Sigmoid colon (tissue), 7 donors: ENCODE data around the gene IGFLR1. TPM values are rescaled to one million over a fixed set of nuclear protein-coding genes. Genes with fewer than 3 reads are reported as not detected.

Source experiments
- DNase-seq: peaks from one replicate; pipeline ENCODE4 v3.0.0-alpha.2; 2019
- H3K27ac ChIP-seq, 4 donors: fragments of 200-600 bp; sonication (generic); one replicate each; pipeline ENCODE4 v1.5.1; 2016 to 2019; ENCODE audit warnings: mild to moderate bottlenecking in 1 of 4
- H3K27me3 ChIP-seq, 3 donors: fragments of 200-600 bp; sonication (generic); one replicate each; pipeline ENCODE4 v1.5.1; 2019; ENCODE audit warnings: mild to moderate bottlenecking in 1 of 3
- H3K36me3 ChIP-seq, 4 donors: fragments of 200-600 bp; sonication (generic); one replicate each; pipeline ENCODE4 v1.5.1; 2016 to 2019
- H3K4me1 ChIP-seq, 4 donors: fragments of 200-600 bp; sonication (generic); one replicate each; pipeline ENCODE4 v1.5.1; 2017 to 2019
- H3K4me3 ChIP-seq, 4 donors: fragments of 200-600 bp; sonication (generic); one replicate each; pipeline ENCODE4 v1.5.1; 2017 to 2019; ENCODE audit warnings: mild to moderate bottlenecking in 2 of 4, moderate library complexity in 1 of 4
- H3K9me3 ChIP-seq, 4 donors: fragments of 200-600 bp in 3 of 4; sonication (generic) in 3 of 4; one replicate each; pipeline versions ENCODE4 v1.5.1 to v1.6.1; 2013 to 2019
- CTCF ChIP-seq, 4 experiments: fragments of 450-650 bp in 3 of 4; fragments of 200-600 bp in 1 of 4; IDR thresholded peaks; one replicate each; pipeline ENCODE4 v1.5.1; 2016 to 2019; ENCODE audit warnings: antibody characterized with exemption in 4 of 4, mild to moderate bottlenecking in 3 of 4, moderate library complexity in 2 of 4
- EP300 ChIP-seq, 4 donors: sonication (generic); formaldehyde crosslinking; IDR thresholded peaks; one replicate each; pipeline ENCODE4 v1.6.1; 2017; ENCODE audit warnings: antibody characterized with exemption in 4 of 4
- POLR2A ChIP-seq, 2 donors: fragments of 450-650 bp; IDR thresholded peaks; one replicate each; pipeline ENCODE4 v1.6.1; 2016; ENCODE audit warnings: antibody characterized with exemption in 2 of 2, mild to moderate bottlenecking in 2 of 2, moderate library complexity in 2 of 2
- POLR2AphosphoS5 ChIP-seq, 4 donors: sonication (generic); formaldehyde crosslinking; IDR thresholded peaks; one replicate each; pipeline ENCODE4 v1.6.1; 2017; ENCODE audit warnings: antibody characterized with exemption in 4 of 4
- WGBS, 2 donors: extraction: QIAGEN DNeasy Blood & Tissue Kit; methylation state at CpG; one replicate each; pipeline ENCODE4 v1.1.7; 2013; 5-methylcytosine and 5-hydroxymethylcytosine counted together
- intact Hi-C: fragments of 100-400 bp; cut with DNase I; formaldehyde crosslinking; loops from one replicate; pipeline ENCODE4 v1.15.1; 2023
- polyA plus RNA-seq, 3 donors: library from polyadenylated mRNA; stranded (reverse); fragments of 200-250 nt; gene quantifications; one replicate each; pipeline ENCODE4 v1.2.3, GENCODE V29; 2013
- total RNA-seq, 4 donors: library from RNA; depleted of rRNA; stranded (reverse); fragments of >200 nt; gene quantifications; one replicate each; pipeline ENCODE4 v1.1.0, GENCODE V29; 2016
- donor health status: healthy with polysubstance abuse.
- donor health status: Bipolar disorder and iron deficiency.
- donor health status: healthy.

IGFLR1 gene
- total and polyA plus RNA-seq, 7 donors = 2.5 to 25.0 (median 9.0) TPM

GRCh38 chr19:35723671-35724070 lies 18.6 kb downstream of the IGFLR1 start:
- 96 to 97% methylated on average over 24 of the region's 24 CpGs for WGBS, 2 donors
- Histone ChIP-seq H3K4me1 (peaks cover 0 to 15% (median 13%) of the 10 kb centered on the region in 4 donors), H3K27ac (no peak overlapping the region), H3K4me3 (no peak overlapping the region), H3K27me3 (no peaks in the 10 kb centered on the region), H3K9me3 (no peaks in the 10 kb centered on the region), H3K36me3 (peaks cover 57 to 92% (median 70%) of the 10 kb centered on the region in 4 donors)
- intact Hi-C loops = no loop called here
- no peak for TF ChIP-seq CTCF (IDR thresholded peaks at IDR 0.05)
- no peak for TF ChIP-seq POLR2AphosphoS5 (IDR thresholded peaks at IDR 0.05)
- TF ChIP-seq POLR2A (IDR thresholded peaks at IDR 0.05) = no peak
- no peak for TF ChIP-seq EP300 (IDR thresholded peaks at IDR 0.05)
- no peak for DNase-seq

- H3K9me3 ChIP-seq = no peaks in the 10 kb centered on the region
- DNase-seq = no peak
- H3K36me3 ChIP-seq = peaks cover 54 to 85% (median 62%) of the 10 kb centered on the region in 4 donors
- H3K4me3 ChIP-seq = no peak overlapping the region
- H3K4me1 ChIP-seq = peaks cover 0 to 19% (median 15%) of the 10 kb centered on the region in 4 donors
- TF ChIP-seq POLR2A (IDR thresholded peaks at IDR 0.05) (no peak), POLR2AphosphoS5 (IDR thresholded peaks at IDR 0.05) (no peak), EP300 (IDR thresholded peaks at IDR 0.05) (no peak), CTCF (IDR thresholded peaks at IDR 0.05) (no peak)
- H3K27ac ChIP-seq = no peak overlapping the region
- intact Hi-C loops = no loop called here
- no peaks in the 10 kb centered on the region for H3K27me3 ChIP-seq
- 95 to 96% methylated on average over 16 of the region's 16 CpGs for WGBS, 2 donors
These were observed 19.4 kb downstream of the IGFLR1 start for GRCh38 chr19:35722897-35723296.

GRCh38 chr19:35722461-35722860 lies 19.8 kb downstream of the IGFLR1 start:
- intact Hi-C loops = no loop called here
- no peak overlapping the region for H3K4me3 ChIP-seq
- H3K27ac ChIP-seq = no peak overlapping the region
- H3K9me3 ChIP-seq = no peaks in the 10 kb centered on the region
- H3K36me3 ChIP-seq = peaks cover 50 to 80% (median 58%) of the 10 kb centered on the region in 4 donors
- H3K4me1 ChIP-seq = peaks cover 0 to 19% (median 15%) of the 10 kb centered on the region in 4 donors
- no peak for DNase-seq
- TF ChIP-seq EP300 (IDR thresholded peaks at IDR 0.05) (no peak), CTCF (IDR thresholded peaks at IDR 0.05) (no peak), POLR2AphosphoS5 (IDR thresholded peaks at IDR 0.05) (no peak), POLR2A (IDR thresholded peaks at IDR 0.05) (no peak)
- WGBS, 2 donors = 95 to 96% methylated on average over 14 of the region's 14 CpGs
- H3K27me3 ChIP-seq = no peaks in the 10 kb centered on the region

- TF ChIP-seq EP300 (IDR thresholded peaks at IDR 0.05) (no peak), POLR2A (IDR thresholded peaks at IDR 0.05) (no peak), POLR2AphosphoS5 (IDR thresholded peaks at IDR 0.05) (no peak), CTCF (IDR thresholded peaks at IDR 0.05) (no peak)
- no peaks in the 10 kb centered on the region for H3K9me3 ChIP-seq
- peaks cover 0 to 23% (median 16%) of the 10 kb centered on the region in 4 donors for H3K4me1 ChIP-seq
- H3K36me3 ChIP-seq = peaks cover 41 to 69% (median 48%) of the 10 kb centered on the region in 4 donors
- H3K27me3 ChIP-seq = no peaks in the 10 kb centered on the region
- intact Hi-C loops = no loop called here
- H3K27ac ChIP-seq = no peak overlapping the region
- no peak overlapping the region for H3K4me3 ChIP-seq
- no peak for DNase-seq
- 95 to 96% methylated on average over 16 of the region's 16 CpGs for WGBS, 2 donors
These were observed 20.9 kb downstream of the IGFLR1 start for GRCh38 chr19:35721374-35721773.

GRCh38 chr19:35720648-35721047 lies 21.6 kb downstream of the IGFLR1 start:
- 91 to 94% methylated on average over 17 of the region's 17 CpGs for WGBS, 2 donors
- Histone ChIP-seq H3K4me1 (peaks cover 0 to 30% (median 23%) of the 10 kb centered on the region in 4 donors), H3K4me3 (no peak overlapping the region), H3K9me3 (no peaks in the 10 kb centered on the region), H3K36me3 (peaks cover 34 to 62% (median 41%) of the 10 kb centered on the region in 4 donors), H3K27ac (no peak overlapping the region), H3K27me3 (no peaks in the 10 kb centered on the region)
- DNase-seq = no peak
- TF ChIP-seq CTCF (IDR thresholded peaks at IDR 0.05) (no peak), POLR2AphosphoS5 (IDR thresholded peaks at IDR 0.05) (no peak), POLR2A (IDR thresholded peaks at IDR 0.05) (no peak), EP300 (IDR thresholded peaks at IDR 0.05) (no peak)
- intact Hi-C loops = no loop called here
